HEK293 (cell line): ENCODE measurements around the gene C17orf107.

ENCODE experiments used
- KLF10 ChIP-seq: fragments of 450-650 bp; IDR thresholded peaks from 2 replicates; pipeline ENCODE4 v1.5.1; 2018; ENCODE audit warnings: missing biosample characterization, mild to moderate bottlenecking, missing genetic modification characterization
- PRDM1 ChIP-seq: fragments of 450-650 bp; formaldehyde crosslinking; IDR thresholded peaks from 2 replicates; pipeline ENCODE4; 2016; ENCODE audit warnings: missing biosample characterization, missing genetic modification characterization
- ZNF138 ChIP-seq: fragments of 450-650 bp; formaldehyde crosslinking; IDR thresholded peaks from 2 replicates; pipeline ENCODE4 v1.5.1; 2016; ENCODE audit warnings: missing biosample characterization, missing genetic modification characterization, borderline replicate concordance
- ZNF184 ChIP-seq: fragments of 450-650 bp; IDR thresholded peaks from 2 replicates; pipeline ENCODE4 v1.5.1; 2018; ENCODE audit warnings: missing biosample characterization, mild to moderate bottlenecking, missing genetic modification characterization
- ZNF274 ChIP-seq, 2 experiments: fragments of 200-500 bp in 1 of 2; fragments of 450-650 bp in 1 of 2; sonication (Bioruptor generic) in 1 of 2; formaldehyde crosslinking in 1 of 2; IDR thresholded peaks; 2 replicates each; pipeline versions ENCODE4 v1.5.1 to v1.6.1; 2014 to 2016; ENCODE audit warnings: borderline replicate concordance in 1 of 2, inconsistent platforms in 1 of 2, low read length in 1 of 2, missing biosample characterization in 1 of 2, missing genetic modification characterization in 1 of 2
- ZNF701 ChIP-seq: fragments of 450-650 bp; formaldehyde crosslinking; IDR thresholded peaks from 2 replicates; pipeline ENCODE4 v1.5.1; 2016; ENCODE audit warnings: missing biosample characterization, missing genetic modification characterization
- TF ChIP-seq, protein P1 (sequence below): fragments of 450-650 bp; formaldehyde crosslinking; IDR thresholded peaks from 2 replicates; pipeline ENCODE4 v1.5.1; 2016; ENCODE audit warnings: missing biosample characterization, missing genetic modification characterization
- TF ChIP-seq, protein P2 (sequence below): fragments of 450-650 bp; formaldehyde crosslinking; optimal IDR thresholded peaks from 2 replicates; pipeline ENCODE3; 2016; ENCODE audit warnings: missing biosample characterization, mild to moderate bottlenecking, missing genetic modification characterization
- TF ChIP-seq, protein P3 (sequence below): fragments of 450-650 bp; formaldehyde crosslinking; conservative IDR thresholded peaks from 2 replicates; pipeline ENCODE4 v1.5.1; 2016; ENCODE audit warnings: low read depth, missing biosample characterization, missing genetic modification characterization

DNA sequence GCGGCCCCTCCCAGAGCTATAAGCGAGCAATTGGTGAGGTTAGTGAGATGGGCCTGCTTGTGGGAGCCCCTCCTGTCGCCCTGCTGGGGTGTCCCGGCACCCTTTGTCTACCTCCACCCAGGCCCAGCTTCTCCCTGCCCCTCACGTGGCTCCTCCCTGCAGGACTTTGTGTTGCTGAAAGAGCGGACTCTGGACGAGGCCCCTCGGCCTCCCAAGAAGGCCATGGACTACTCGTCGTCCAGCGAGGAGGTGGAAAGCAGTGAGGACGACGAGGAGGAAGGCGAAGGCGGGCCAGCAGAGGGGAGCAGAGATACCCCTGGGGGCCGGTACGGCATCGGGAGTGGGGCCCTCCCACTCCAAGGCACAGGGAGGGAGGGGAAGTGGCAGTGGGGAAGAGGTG is 6.1 kb upstream of the C17orf107 start:
- no peak for TF ChIP-seq ZNF184
- TF ChIP-seq, protein P1, sequence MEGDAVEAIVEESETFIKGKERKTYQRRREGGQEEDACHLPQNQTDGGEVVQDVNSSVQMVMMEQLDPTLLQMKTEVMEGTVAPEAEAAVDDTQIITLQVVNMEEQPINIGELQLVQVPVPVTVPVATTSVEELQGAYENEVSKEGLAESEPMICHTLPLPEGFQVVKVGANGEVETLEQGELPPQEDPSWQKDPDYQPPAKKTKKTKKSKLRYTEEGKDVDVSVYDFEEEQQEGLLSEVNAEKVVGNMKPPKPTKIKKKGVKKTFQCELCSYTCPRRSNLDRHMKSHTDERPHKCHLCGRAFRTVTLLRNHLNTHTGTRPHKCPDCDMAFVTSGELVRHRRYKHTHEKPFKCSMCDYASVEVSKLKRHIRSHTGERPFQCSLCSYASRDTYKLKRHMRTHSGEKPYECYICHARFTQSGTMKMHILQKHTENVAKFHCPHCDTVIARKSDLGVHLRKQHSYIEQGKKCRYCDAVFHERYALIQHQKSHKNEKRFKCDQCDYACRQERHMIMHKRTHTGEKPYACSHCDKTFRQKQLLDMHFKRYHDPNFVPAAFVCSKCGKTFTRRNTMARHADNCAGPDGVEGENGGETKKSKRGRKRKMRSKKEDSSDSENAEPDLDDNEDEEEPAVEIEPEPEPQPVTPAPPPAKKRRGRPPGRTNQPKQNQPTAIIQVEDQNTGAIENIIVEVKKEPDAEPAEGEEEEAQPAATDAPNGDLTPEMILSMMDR (tag by site-specific recombination), result no peak
- no peak for TF ChIP-seq ZNF701 (tag by site-specific recombination)
- TF ChIP-seq, protein P2, sequence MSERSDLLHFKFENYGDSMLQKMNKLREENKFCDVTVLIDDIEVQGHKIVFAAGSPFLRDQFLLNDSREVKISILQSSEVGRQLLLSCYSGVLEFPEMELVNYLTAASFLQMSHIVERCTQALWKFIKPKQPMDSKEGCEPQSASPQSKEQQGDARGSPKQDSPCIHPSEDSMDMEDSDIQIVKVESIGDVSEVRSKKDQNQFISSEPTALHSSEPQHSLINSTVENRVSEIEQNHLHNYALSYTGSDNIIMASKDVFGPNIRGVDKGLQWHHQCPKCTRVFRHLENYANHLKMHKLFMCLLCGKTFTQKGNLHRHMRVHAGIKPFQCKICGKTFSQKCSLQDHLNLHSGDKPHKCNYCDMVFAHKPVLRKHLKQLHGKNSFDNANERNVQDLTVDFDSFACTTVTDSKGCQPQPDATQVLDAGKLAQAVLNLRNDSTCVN, result no peak
- no peak for TF ChIP-seq KLF10
- no peak for TF ChIP-seq ZNF138
- TF ChIP-seq, protein P3, sequence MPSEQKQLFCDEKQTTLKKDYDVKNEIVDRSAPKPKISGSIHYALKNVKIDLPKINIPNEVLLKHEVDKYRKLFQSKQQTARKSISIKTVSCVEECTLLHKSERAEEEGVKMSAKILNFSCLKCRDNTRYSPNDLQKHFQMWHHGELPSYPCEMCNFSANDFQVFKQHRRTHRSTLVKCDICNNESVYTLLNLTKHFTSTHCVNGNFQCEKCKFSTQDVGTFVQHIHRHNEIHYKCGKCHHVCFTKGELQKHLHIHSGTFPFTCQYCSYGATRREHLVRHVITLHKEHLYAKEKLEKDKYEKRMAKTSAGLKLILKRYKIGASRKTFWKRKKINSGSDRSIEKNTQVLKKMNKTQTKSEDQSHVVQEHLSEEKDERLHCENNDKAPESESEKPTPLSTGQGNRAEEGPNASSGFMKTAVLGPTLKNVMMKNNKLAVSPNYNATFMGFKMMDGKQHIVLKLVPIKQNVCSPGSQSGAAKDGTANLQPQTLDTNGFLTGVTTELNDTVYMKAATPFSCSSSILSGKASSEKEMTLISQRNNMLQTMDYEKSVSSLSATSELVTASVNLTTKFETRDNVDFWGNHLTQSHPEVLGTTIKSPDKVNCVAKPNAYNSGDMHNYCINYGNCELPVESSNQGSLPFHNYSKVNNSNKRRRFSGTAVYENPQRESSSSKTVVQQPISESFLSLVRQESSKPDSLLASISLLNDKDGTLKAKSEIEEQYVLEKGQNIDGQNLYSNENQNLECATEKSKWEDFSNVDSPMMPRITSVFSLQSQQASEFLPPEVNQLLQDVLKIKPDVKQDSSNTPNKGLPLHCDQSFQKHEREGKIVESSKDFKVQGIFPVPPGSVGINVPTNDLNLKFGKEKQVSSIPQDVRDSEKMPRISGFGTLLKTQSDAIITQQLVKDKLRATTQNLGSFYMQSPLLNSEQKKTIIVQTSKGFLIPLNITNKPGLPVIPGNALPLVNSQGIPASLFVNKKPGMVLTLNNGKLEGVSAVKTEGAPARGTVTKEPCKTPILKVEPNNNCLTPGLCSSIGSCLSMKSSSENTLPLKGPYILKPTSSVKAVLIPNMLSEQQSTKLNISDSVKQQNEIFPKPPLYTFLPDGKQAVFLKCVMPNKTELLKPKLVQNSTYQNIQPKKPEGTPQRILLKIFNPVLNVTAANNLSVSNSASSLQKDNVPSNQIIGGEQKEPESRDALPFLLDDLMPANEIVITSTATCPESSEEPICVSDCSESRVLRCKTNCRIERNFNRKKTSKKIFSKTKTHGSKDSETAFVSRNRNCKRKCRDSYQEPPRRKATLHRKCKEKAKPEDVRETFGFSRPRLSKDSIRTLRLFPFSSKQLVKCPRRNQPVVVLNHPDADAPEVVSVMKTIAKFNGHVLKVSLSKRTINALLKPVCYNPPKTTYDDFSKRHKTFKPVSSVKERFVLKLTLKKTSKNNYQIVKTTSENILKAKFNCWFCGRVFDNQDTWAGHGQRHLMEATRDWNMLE (tag by site-specific recombination), result no peak
- TF ChIP-seq ZNF274 (IDR thresholded peaks at IDR 0.05; ENCODE audit: low read length), result no peak
- TF ChIP-seq ZNF274 (tag by site-specific recombination; IDR thresholded peaks at IDR 0.05; ENCODE audit: borderline replicate concordance), result no peak
- no peak for TF ChIP-seq PRDM1 (tag by site-specific recombination)
